ENCODE results near the gene PKDCC. TPM values are rescaled to one million over a fixed set of nuclear protein-coding genes. Genes with fewer than 3 reads are reported as not detected.

PKDCC gene
- total and polyA plus RNA-seq, 2 of the 13 experiments (the other 11 are each of a cell fraction or from before 2014, with no cell fraction given) = 52.6 to 58.8 TPM

- TF ChIP-seq ARID5B (CRISPR knock-in tag; IDR thresholded peaks at IDR 0.05) (0 out of 2 replicates have a peak, but pooled peaks have one; percentile 7), EED (CRISPR knock-in tag; IDR thresholded peaks at IDR 0.05) (peak; percentile 31; the same call in 1 of the 2 replicates), MXD4 (CRISPR knock-in tag; IDR thresholded peaks at IDR 0.05) (peak; percentile 44; the same call in 1 of the 2 replicates), SOX13 (IDR thresholded peaks at IDR 0.05) (no peak), SOX13 (CRISPR knock-in tag; conservative IDR thresholded peaks at IDR 0.05 in 1 of 2, IDR thresholded peaks at IDR 0.05 in 1 of 2) (peak in 1 of 2 experiments; percentile 23; a peak in 1 of 4 replicates), TCF7 (IDR thresholded peaks at IDR 0.05; ENCODE audit: low read depth) (no peak), PITX1 (CRISPR knock-in tag; IDR thresholded peaks at IDR 0.05) (peak; percentile 26; the same call in 1 of the 2 replicates), PPARG (CRISPR knock-in tag; conservative IDR thresholded peaks at IDR 0.05) (peak; percentile 35; the same call in 1 of the 2 replicates), ZNF766 (CRISPR knock-in tag; IDR thresholded peaks at IDR 0.05; ENCODE audit: borderline replicate concordance) (no peak), ZNF326 (CRISPR knock-in tag; IDR thresholded peaks at IDR 0.05; ENCODE audit: borderline replicate concordance) (no peak), ZNF891 (CRISPR knock-in tag; IDR thresholded peaks at IDR 0.05) (peak; percentile 65; the same call in 1 of the 2 replicates), ZNF782 (CRISPR knock-in tag; IDR thresholded peaks at IDR 0.05; ENCODE audit: borderline replicate concordance) (peak; percentile 76; the same call in 1 of the 2 replicates), ZNF20 (CRISPR knock-in tag; IDR thresholded peaks at IDR 0.05) (no peak), ZNF512B (CRISPR knock-in tag; IDR thresholded peaks at IDR 0.05; ENCODE audit: borderline replicate concordance) (no peak), POLR2AphosphoS5 (IDR thresholded peaks at IDR 0.05; ENCODE audit: low read depth, low read length) (no peak), CEBPB (IDR thresholded peaks at IDR 0.05; ENCODE audit: borderline replicate concordance, low read depth, low read length) (peak; percentile 59; the same call in 1 of the 2 replicates), MIXL1 (CRISPR knock-in tag; IDR thresholded peaks at IDR 0.05) (peak; percentile 33; the same call in 1 of the 2 replicates), ATF4 (CRISPR knock-in tag; IDR thresholded peaks at IDR 0.05) (no peak), MIER2 (CRISPR knock-in tag; IDR thresholded peaks at IDR 0.05) (peak; percentile 46; the same call in 1 of the 2 replicates), NBN (conservative IDR thresholded peaks at IDR 0.05) (no peak), ZFAT (CRISPR knock-in tag; conservative IDR thresholded peaks at IDR 0.05) (no peak), ZNF263 (CRISPR knock-in tag; IDR thresholded peaks at IDR 0.05) (0 out of 2 replicates have a peak, but pooled peaks have one; percentile 46), ZSCAN12 (CRISPR knock-in tag; IDR thresholded peaks at IDR 0.05) (no peak), FOXJ3 (CRISPR knock-in tag; IDR thresholded peaks at IDR 0.05; ENCODE audit: borderline replicate concordance) (peak; percentile 35; the same call in 1 of the 2 replicates), ZNF232 (CRISPR knock-in tag; IDR thresholded peaks at IDR 0.05; ENCODE audit: borderline replicate concordance) (no peak)
These were observed 38.7 kb downstream of the PKDCC start (continued) for GRCh38 chr2:42086500-42086953.

All from HepG2 (cell line).